ENCODE data around the gene RBFA.

RBFA gene

DNA sequence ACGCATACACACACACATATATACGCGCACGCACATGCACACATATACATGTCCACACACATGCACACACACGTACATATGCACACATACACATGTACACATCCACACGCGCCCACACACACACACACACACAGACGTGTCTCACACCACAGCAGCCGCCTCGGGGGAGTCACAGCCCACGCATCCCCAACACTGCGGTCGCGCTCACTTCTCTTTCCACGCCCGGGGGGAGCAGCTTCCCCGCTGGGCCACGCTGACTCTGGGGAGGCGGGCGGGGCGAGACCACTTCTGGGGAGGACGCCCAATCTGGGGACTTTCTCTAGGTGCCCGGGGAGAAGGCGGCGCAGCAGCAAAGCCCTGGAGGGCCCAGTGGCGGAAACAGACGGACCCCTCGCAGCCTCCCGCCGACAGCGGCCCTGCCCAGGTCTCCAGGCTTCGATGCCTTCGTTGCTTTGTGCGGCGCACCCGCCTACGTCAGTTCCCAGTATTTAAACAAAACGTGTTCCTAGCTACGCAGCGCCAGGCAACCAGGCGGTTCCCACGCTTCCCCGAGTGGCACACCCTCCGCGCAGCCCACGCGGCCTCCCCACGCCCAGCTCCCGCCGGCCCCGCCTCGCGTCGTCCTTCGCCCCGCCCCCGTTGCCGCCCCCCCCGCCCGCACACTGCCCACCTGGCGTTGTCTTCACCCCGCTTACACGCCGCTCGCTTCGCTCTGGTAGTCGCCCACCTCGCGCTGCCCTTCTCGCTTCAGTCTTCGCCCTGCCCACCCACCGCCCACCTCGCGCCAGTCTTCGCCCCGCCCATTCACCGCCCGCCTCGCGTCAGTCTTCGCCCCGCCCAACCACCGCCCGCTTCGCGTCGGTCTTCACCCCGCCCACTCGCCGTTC lies 810 bp upstream of the RBFA start:
- no peak for DNase-seq

DNA sequence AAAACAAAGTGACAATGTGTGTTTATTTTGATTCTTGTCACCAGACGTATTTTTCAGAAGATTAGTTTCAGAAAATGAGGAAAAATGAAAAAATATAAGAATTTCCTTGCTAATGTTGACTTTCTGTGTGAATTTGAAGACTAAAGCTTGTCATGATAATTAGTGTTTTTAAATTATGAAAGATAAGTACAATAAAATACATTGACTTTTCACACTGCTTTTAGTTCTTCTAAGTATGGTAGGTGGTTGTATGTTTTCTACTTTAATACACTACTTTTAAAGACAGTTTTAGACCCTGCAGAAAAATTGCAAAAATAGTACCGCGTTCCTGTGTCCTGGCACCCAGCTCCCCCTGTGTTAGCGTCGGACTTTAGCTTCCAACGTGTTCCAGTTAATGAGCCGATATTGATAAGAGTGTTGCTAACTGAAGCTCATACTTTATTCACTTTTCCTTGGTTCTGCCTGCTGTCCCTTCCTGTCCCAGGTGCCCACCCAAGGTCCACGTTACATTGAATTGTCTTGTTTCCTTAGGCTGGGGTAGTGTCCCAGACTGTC lies 695 bp downstream of the RBFA start:
- no peak for DNase-seq

DNA sequence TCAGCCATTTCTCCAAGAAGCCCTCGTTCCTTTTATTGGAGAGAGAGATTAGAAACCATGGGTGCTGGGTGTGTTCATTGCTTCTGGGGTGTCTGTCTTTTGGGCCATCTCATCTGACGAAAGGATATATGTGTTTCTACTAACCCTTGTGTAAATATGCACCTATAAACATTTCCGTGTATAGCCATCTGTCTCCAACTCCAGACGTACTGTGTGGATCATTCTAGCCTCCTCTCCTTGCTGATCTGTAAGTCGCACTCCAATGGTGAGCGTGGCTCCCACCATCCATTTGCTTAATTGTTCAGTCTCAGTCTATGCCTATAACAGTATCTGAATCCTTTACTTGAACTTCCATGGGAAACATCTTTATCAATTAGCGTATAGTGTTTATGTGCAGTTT lies 1.8 kb downstream of the RBFA start:
- DNase-seq = no peak

DNA sequence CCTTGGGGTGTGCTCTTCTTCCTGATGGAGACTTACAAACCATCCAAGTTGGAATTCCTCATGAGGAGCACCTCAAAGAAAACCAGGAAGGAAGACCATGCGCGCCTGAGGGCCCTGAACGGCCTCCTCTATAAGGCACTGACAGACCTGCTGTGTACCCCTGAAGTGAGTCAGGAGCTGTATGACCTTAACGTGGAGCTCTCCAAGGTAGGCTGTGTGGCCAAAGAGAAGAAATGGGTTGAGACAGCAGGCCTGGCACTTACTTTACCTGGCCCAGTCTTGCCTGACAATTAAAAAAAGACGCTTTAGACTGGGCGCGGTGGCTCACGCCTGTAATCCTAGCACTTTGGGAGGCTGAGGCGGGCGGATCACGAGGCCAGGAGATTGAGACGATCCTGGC lies 3.1 kb downstream of the RBFA start:
- DNase-seq = no peak

DNA sequence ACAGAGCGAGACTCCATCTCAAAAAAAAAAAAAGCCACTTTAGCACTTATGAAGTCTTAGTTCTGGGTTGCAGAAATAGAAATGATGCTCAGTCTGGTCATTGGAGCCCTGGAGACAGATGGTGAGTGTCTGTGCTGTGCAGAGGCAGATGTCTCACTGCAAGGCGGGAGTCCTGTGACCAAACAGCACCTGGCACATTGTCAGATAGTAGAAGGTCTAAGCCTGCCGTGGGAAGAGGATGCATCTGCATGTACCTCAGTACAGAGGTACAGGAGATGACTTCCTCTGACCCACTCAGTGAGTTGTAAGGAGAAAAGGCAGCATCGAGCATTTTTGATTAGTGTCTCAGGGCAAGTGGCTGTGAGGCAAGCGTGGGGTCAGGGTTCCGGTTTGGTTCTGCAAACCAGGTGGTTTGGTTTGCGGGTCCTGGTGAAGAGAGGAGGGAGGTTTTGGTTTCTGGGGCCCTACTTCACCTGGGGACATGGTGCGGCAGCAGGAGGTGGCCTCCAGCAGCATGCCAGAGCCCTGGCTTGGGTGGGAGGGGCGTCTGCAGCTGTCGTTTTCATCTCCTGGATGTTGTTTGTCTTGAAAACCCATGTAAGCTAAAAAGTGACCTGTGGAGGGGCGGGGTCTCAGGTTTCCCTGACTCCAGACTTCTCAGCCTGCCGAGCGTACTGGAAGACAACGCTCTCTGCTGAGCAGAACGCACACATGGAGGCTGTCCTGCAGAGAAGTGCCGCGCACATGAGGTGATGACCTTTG lies 3.8 kb downstream of the RBFA start:
- no peak for DNase-seq

DNA sequence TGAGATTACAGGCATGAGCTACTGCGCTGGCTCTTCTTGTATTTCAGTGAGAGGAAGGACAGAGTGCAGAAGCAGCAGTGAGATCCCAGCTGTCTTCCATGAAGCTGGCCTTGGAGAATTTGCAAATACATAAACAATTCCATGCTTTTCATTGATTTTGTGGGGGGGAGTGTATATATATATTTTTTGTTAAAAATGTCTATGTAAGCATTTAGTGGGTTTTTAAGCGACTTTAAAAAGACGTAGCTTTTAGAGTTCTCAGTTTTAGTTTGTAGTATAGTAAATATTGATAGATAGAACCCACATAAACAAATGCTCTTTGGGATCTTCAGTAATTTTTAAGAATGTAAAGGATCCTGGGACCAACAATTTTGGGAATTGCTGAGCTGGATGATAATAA lies 6.3 kb downstream of the RBFA start:
- no peak for DNase-seq

DNA sequence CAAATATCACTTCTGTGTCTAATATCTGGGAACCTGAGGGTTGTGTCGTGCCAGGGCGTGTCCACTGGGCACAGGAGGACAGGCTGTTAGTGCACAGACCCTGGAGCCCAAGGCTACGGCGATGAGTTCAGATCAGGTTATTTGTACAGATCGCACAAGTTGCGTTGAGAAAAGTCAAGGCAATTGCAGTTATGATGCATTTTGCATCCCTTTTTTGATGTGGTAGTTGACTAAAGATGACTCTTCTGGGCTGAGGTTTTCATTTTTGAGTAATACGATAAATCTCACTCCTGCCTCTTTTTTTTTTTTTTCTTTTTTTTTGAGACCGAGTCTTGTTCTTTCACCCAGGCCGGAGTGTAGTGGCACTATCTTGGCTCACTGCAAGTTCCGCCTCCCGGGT lies 7.2 kb downstream of the RBFA start:
- DNase-seq = no peak

DNA sequence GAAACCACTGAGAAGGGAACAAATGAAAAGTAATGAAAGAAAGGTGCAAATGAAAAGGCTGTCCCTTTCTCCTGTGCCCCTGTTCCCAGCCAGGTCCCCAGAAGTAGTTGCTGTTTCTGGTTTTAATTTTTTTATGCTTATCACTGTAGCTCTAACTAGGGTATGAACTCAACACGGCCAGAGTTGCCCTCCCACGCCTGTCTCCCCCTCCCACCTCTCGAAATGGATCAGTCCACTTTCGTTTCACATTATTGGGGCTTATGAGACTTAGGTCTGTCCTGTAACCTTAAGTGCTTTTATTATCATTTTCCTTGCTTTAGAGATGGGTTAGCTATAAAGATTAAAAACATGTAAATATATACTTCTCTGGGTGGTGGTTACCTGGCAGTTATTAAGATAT lies 8.6 kb downstream of the RBFA start:
- no peak for DNase-seq

DNA sequence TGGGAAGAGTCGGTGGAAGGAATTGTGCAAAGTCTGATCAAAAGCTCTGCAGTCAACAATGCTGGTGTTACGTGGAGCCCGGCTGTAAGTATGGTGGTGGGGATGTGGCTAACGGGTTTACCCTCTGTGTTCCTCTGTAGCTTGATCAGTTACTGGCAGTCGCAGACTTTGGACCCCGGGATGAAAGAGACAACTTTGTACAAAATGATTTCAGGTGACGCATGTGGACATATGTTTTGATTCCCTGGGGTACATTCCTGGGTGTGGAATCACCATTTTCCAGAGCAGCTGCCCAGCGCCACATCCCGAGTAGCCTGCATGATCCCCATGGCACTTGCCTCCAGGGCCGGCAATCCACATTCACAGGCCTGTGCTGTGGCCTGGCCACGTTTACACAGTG lies 9.8 kb downstream of the RBFA start:
- no peak for DNase-seq

DNA sequence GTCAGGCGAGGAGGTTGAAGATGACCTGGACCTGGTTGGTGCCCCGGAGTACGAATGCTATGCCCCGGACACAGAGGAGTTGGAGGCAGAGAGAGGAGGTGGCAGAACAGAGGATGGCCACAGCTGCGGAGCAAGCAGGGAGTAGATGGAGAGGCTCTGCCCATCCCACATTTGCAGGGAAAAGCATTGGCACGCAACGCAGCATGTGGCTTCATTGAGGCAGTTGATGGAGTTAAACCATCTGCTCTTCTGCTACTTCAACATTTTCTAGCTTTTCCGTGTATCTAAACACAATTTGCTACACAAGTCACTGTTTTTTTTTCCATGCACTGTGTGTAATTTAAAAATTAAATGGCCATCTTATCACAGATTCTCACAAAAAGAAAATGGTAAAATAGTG lies 11.8 kb downstream of the RBFA start:
- DNase-seq = no peak

DNA sequence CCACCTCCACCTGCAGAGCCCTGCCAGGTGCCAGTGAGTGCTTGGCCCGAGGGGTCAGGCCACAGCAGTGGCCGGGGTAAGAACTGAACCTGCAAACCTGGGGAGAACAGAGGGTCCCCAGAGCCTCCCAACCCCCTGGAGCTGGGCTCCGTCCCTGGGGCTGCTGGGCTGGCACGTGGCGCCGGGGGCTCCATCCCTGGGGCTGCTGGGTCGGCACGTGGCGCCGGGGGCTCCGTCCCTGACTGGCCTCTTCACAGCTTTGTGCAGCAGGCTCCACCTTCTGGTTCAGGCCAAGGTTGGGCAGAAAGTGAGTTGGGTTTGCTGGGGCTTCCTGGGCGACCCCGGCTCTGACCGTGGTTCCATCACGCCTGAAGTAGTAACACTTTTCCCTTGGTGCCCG lies 12.2 kb downstream of the RBFA start:
- no peak for DNase-seq

DNA sequence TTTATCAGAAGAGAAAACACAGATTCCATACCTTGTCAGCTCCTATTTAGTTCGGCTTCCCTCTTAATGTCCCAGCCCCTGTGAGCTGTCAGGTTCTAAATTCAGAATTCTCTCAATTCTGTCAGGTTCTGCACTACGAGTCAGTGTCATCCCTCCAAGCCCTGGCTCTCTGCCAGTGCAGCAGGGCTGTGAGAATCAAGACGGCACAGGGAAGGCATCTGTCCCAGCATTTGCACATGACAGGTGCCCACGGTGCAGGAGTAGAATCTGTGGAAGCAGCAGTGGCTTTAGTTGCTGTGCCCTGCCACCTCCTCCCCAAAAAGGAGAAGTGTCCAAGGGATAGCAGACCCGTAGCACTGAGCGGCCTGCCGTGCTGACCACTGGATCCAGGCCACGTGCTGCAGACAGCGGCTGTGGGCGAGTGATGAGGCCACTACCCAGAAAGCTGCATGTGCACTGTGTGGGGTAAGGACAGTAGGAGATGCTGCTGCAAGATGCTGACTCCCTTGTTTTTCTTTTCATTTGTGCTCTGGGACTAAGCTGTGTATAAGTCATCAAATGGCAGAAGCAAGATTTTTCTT lies 12.8 kb downstream of the RBFA start:
- no peak for DNase-seq

DNA sequence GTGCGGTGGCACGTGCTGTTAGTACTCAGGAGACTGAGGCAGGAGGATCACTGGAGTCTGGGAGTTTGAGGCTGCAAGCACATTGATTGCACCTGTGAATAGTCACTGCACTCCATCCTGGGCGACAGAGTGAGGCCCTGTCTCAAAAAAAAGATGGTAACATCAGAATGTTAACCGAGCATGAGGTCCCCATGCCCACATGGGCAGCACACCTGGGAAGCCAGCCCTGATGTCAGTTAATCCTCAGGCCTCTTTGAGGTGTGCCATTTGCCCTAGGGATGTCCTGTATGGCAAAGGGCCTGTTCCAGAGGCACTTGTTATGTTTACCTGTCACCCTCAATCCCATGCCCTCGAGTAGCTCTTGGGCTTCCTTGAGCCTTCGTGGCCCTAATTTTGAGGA lies 16.6 kb downstream of the RBFA start:
- no peak for DNase-seq

DNA sequence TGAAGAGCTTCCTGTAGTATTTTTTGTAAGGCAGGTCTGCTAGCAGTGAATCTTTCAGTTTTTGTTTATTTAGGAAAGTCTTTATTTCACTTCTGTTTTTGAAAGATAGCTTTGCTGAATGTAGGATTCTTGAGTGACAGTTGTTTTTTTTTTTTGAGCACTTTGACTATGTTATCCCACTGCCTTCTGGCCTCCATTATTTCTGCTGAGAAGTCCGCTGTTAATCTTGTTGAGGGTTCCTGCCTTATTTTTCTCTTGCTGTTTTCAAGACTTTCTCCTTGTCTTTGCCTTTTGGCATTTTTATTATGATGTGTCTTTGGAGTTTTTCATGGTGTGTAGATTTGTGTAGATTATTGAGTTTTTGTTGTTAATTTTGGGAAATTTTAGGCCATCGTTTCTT lies 21.9 kb downstream of the RBFA start:
- DNase-seq = no peak

DNA sequence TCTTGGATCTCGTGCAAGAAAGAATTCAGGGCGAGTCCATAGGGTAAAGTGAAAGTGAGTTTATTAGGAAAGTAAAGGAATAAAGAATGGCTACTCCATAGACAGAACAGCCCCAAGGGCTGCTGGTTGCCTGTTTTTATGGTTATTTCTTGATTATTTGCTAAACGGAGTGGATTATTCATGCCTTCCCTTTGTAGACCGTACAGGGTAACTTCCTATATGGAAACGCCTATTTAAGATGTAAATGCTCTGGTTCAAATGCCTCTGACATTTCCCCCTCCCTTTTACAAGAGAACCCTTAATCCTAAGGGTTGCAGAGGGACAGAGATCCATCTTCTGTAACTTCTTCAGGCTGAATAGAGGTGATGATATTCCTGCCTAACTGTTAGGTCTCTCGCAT lies 25.7 kb downstream of the RBFA start:
- no peak for DNase-seq

DNA sequence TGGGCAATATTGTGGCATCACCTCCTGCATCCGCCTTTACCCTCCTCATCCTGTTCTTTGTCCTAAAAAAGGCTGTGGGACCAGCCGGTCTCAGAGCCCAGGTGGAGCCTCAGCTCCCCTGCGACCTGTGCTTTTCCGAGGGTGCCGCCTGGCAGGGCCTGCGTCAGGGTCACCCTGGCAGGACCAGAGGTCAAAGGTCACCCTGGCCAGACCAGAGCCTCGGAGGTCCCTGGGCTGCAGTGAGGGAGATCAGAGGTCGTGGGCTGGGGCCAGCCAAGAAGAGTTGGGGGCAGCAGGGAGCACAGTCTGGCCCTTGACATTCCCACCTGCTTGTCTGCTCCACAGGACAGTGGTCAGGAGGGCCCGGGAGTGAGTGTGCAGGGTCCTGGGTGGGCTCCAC lies 31.5 kb downstream of the RBFA start:
- no peak for DNase-seq

DNA sequence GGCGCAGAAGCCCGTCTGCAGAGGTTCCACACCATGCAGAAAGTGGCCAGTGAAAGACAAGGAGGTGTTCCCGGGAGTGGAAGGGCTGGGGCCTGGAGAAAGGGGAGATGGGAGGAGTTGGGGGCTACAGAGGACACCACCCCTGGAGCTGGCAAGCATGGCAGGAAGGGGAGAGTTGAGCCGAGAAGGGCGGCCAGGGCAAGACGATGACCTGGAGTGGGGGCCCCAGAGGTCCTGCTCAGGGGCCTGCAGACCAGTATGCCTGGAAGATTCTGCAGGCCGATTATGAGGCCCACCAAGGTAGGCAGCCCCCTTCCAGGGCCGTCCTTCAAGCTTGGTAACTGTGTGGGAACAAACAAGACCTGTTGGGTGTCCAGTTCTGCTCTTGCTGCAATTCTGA lies 33.1 kb downstream of the RBFA start:
- DNase-seq = no peak

DNA sequence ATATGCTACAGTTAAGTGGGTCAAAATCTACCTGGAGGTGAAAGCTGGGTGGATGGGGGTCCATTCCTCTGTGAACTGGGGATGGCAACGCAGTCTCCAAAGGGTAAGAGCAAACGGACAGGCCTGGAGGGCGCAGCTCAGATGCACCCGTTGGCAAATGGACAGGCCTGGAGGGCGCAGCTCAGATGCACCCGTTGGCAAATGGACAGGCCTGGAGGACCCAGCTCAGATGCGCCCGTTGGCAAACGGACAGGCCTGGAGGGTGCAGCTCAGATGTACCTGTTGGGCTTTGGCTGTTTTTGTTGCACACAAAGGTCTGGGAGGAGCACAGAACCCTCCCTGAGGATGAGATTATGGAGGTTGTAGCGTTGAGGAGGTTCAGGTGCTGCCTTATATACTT lies 33.7 kb downstream of the RBFA start:
- no peak for DNase-seq

DNA sequence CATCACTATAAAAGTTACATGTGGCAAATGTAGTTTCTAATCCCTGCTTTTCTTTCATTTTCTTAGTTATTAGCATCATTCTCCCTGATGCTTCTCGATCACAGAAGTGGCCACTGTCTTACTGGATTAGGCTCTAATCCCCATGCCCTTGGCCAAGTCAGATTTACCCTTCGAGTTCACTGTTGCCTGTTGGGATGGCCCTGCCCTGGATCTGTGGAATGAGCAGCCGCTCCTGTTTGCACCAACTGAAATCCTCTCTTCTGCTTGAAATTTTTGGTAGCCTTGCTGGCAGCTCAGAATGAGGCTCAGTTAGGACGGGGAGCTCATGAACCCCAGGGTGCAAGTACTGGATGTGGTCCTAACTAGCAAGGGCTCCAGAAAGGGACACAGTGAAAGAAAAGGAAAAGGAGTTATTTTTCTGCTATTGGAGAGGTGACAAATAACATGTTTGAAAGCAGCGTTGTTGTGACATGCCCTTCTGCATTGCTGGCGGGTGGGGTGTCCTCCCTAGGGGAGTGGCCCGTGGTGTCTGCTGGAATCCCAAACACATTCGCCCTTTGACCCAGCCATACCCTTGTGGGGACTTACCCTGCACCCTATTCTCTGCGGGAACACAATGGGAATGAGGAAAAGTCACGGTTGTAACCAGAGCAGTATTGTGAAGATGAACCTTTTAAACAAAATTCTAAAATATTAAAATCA lies 34.5 kb downstream of the RBFA start:
- DNase-seq = no peak

DNA sequence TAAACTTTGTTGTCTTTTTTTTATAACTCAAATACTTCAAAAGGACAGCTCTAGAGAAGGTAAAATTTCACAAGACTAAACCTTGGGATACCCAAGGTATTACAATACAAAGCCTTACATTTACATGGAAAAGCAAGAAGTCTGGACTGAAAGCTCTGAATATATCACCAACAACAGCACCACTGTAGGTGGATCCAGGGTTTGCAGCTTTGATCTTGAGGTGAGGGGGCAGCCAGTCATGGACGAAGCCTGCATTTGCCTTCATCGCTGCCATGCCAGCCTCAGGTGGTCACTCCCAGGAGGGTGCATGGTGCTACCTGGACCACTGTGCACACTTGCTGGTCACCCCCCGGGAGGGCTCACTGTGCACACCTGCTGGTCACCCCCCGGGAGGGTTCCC lies 36.6 kb downstream of the RBFA start:
- DNase-seq = no peak

DNA sequence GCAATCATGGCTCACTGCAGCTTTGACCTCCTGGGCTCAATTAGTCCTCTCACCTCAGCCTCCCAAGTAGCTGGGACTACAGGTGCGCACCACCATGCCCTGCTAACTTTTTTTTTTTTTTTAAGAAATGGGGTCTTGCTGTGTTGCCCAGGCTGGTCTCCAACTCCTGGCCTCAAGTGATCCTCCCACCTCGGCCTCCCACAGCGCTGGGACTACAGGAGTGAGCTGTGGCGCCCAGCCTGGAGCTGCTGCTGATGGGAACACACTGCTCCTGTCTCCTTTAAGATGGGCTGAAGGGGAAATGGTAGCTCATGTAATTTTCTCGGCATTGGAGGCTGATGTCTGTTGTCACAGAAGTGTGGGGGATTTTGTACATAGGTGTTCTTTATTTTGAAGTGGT lies 39.9 kb downstream of the RBFA start:
- no peak for DNase-seq

DNA sequence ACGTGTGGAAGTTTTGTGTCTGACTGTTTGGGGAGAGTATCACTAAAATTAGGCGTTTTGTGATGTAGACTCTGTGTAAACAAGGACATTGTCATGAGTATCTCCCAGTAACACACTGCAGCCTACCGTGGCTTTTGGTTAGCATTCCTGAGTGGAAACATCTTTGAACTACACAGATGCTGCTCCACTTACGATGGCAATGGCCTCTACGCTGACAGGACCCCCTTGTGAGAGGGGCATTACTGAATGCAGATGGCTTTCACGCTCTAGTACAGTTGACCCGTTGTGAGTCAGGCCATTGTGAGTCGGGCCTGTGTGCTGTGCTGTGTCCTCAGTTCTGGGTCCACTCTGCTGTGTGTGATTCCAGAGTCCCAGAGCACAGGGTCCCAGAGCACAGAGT lies 40.5 kb downstream of the RBFA start:
- DNase-seq = no peak

DNA sequence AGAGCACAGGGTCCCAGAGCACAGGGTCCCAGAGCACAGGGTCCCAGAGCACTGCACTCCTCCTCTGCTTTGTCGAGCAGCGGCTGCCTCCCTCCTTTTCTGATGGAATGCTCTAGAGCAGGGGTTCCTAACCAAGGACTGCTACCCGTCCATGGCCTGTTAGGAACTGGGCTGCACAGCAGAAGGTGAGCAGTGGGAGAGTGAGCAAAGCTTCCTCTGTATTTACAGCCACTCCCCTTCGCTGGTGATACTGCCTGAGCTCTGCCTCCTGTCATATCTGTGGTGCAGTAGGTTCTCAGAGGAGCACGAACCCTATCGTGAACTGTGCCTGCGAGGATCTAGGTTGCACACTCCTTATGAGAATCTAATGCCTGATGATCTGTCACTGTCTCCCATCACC lies 41.7 kb downstream of the RBFA start:
- DNase-seq = no peak
